ENCODE measurements around the gene CDH2.

Gene CDH2

GRCh38 chr18:28079883-28080282 lies 97.0 kb downstream of the CDH2 start:
- DNase-seq = no peak

GRCh38 chr18:28078849-28079248 lies 98.1 kb downstream of the CDH2 start:
- no peak for DNase-seq

- DNase-seq = no peak
Observed at GRCh38 chr18:28078298-28078697, 98.6 kb downstream of the CDH2 start.

- DNase-seq = no peak
Observed at GRCh38 chr18:28075501-28075900, 101.4 kb downstream of the CDH2 start.

- no peak for DNase-seq
Observed at GRCh38 chr18:28074076-28074475, 102.9 kb downstream of the CDH2 start.

- DNase-seq = no peak
Observed at GRCh38 chr18:28073658-28074057, 103.3 kb downstream of the CDH2 start.

- DNase-seq = no peak
Observed at GRCh38 chr18:28071199-28071598, 105.7 kb downstream of the CDH2 start.

GRCh38 chr18:28068207-28068606 lies 108.7 kb downstream of the CDH2 start:
- DNase-seq = no peak

GRCh38 chr18:28067346-28067745 lies 109.6 kb downstream of the CDH2 start:
- no peak for DNase-seq

- DNase-seq = no peak
Observed at GRCh38 chr18:28065793-28066186, 111.1 kb downstream of the CDH2 start.

GRCh38 chr18:28065031-28065792 lies 111.7 kb downstream of the CDH2 start:
- DNase-seq = no peak

GRCh38 chr18:28063926-28064325 lies 113.0 kb downstream of the CDH2 start:
- no peak for DNase-seq

GRCh38 chr18:28063271-28063761 lies 113.6 kb downstream of the CDH2 start:
- no peak for DNase-seq

- DNase-seq = no peak
Observed at GRCh38 chr18:28062443-28062842, 114.5 kb downstream of the CDH2 start.

GRCh38 chr18:28059861-28060260 lies 117.1 kb downstream of the CDH2 start:
- DNase-seq = no peak

GRCh38 chr18:28050545-28050944 lies 126.4 kb downstream of the CDH2 start:
- no peak for DNase-seq

GRCh38 chr18:28048612-28049011 lies 128.3 kb downstream of the CDH2 start:
- DNase-seq = no peak

- no peak for DNase-seq
Observed at GRCh38 chr18:28045880-28046279, 131.1 kb downstream of the CDH2 start.

GRCh38 chr18:28045176-28045810 lies 131.6 kb downstream of the CDH2 start:
- no peak for DNase-seq

GRCh38 chr18:28044036-28044435 lies 132.9 kb downstream of the CDH2 start:
- DNase-seq = no peak

GRCh38 chr18:28043631-28044030 lies 133.3 kb downstream of the CDH2 start:
- no peak for DNase-seq

- no peak for DNase-seq
Observed at GRCh38 chr18:28041366-28041765, 135.6 kb downstream of the CDH2 start.

- no peak for DNase-seq
Observed at GRCh38 chr18:28040716-28041115, 136.2 kb downstream of the CDH2 start.

GRCh38 chr18:28040211-28040610 lies 136.7 kb downstream of the CDH2 start:
- DNase-seq = no peak

- no peak for DNase-seq
Observed at GRCh38 chr18:28039691-28040090, 137.2 kb downstream of the CDH2 start.

Data from stimulated activated CD4-positive, alpha-beta T cell treated with anti-CD3 and anti-CD28 coated beads, Interleukin-4, amount 100 ng/mL, for 1 hour (primary cell).